Liver (tissue), 3 donors: ENCODE measurements around the gene LEMD3.

ENCODE experiments used
- CTCF ChIP-seq: fragments of 150-350 bp; IDR thresholded peaks from 2 replicates; pipeline ENCODE4 v1.5.1; 2017; ENCODE audit warnings: improper control_type of control experiment, low read depth, low read length; ENCODE audit not compliant: missing input control
- EGR1 ChIP-seq, 2 donors: IDR thresholded peaks; 2 replicates each; pipeline ENCODE4 v1.6.1; 2016 to 2018; ENCODE audit warnings: antibody characterized with exemption in 2 of 2, low read depth in 2 of 2
- GABPA ChIP-seq, 2 donors: IDR thresholded peaks in 1 of 2; conservative IDR thresholded peaks in 1 of 2; 2 replicates each; pipeline ENCODE4 v1.6.1; 2016; ENCODE audit warnings: antibody characterized with exemption in 2 of 2, mild to moderate bottlenecking in 1 of 2, moderate library complexity in 1 of 2
- HNF4A ChIP-seq, 2 donors: conservative IDR thresholded peaks; 2 replicates each; pipeline ENCODE4 v1.6.1; 2016; ENCODE audit warnings: antibody characterized with exemption in 2 of 2, mild to moderate bottlenecking in 2 of 2
- JUND ChIP-seq, 2 donors: IDR thresholded peaks; 2 replicates each; pipeline ENCODE4 v1.6.1; 2016; ENCODE audit warnings: antibody characterized with exemption in 2 of 2
- NR2F2 ChIP-seq: IDR thresholded peaks from 2 replicates; pipeline ENCODE4 v1.6.1; 2016; ENCODE audit warnings: antibody characterized with exemption
- RAD21 ChIP-seq, 2 donors: IDR thresholded peaks; 2 replicates each; pipeline ENCODE4 v1.6.1; 2016; ENCODE audit warnings: antibody characterized with exemption in 2 of 2, mild to moderate bottlenecking in 2 of 2
- SP1 ChIP-seq: IDR thresholded peaks from 2 replicates; pipeline ENCODE4 v1.6.1; 2018; ENCODE audit warnings: antibody characterized with exemption, mild to moderate bottlenecking
- TAF1 ChIP-seq: conservative IDR thresholded peaks from 2 replicates; pipeline ENCODE4 v1.6.1; 2016; ENCODE audit warnings: antibody characterized with exemption, mild to moderate bottlenecking
- YY1 ChIP-seq: IDR thresholded peaks from 2 replicates; pipeline ENCODE4 v1.6.1; 2016; ENCODE audit warnings: antibody characterized with exemption, mild to moderate bottlenecking
- ZBTB33 ChIP-seq: IDR thresholded peaks from 2 replicates; pipeline ENCODE4 v1.6.1; 2016; ENCODE audit warnings: antibody characterized with exemption
- TF ChIP-seq, protein P1 (sequence below): IDR thresholded peaks from 2 replicates; pipeline ENCODE4 v1.6.1; 2016; ENCODE audit warnings: antibody characterized with exemption, mild to moderate bottlenecking
- TF ChIP-seq, protein P2 (sequence below): IDR thresholded peaks from 2 replicates; pipeline ENCODE4 v1.6.1; 2016; ENCODE audit warnings: antibody characterized with exemption
- TF ChIP-seq, protein P3 (sequence below): IDR thresholded peaks from 2 replicates; pipeline ENCODE4 v1.6.1; 2016; ENCODE audit warnings: antibody characterized with exemption
- donor health status: healthy.
- donor health status: healthy.

DNA sequence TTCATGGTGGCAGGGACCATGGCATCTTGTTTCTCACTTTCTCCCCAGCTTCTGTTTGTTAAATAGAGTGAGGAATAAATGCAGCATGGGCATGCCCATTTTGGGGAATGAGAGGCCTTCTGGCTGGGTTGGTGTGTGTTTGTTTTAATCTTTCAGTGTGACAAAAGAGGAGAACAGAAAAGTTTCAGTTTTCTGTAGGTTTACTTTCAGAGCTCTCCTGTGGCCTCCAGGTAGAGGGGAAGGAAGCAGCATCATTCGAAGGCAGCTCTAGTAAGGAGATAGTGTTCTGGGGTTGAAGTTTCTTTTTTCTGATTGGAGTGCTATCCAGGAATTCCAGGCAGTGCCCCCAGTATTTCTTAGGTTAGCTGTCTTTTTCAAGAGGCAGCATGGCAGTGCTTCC is 124.4 kb downstream of the LEMD3 start:
- TF ChIP-seq NR2F2, result no peak
- TF ChIP-seq CTCF, result no peak
- TF ChIP-seq, protein P1, sequence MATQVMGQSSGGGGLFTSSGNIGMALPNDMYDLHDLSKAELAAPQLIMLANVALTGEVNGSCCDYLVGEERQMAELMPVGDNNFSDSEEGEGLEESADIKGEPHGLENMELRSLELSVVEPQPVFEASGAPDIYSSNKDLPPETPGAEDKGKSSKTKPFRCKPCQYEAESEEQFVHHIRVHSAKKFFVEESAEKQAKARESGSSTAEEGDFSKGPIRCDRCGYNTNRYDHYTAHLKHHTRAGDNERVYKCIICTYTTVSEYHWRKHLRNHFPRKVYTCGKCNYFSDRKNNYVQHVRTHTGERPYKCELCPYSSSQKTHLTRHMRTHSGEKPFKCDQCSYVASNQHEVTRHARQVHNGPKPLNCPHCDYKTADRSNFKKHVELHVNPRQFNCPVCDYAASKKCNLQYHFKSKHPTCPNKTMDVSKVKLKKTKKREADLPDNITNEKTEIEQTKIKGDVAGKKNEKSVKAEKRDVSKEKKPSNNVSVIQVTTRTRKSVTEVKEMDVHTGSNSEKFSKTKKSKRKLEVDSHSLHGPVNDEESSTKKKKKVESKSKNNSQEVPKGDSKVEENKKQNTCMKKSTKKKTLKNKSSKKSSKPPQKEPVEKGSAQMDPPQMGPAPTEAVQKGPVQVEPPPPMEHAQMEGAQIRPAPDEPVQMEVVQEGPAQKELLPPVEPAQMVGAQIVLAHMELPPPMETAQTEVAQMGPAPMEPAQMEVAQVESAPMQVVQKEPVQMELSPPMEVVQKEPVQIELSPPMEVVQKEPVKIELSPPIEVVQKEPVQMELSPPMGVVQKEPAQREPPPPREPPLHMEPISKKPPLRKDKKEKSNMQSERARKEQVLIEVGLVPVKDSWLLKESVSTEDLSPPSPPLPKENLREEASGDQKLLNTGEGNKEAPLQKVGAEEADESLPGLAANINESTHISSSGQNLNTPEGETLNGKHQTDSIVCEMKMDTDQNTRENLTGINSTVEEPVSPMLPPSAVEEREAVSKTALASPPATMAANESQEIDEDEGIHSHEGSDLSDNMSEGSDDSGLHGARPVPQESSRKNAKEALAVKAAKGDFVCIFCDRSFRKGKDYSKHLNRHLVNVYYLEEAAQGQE, result no peak
- TF ChIP-seq, protein P2, sequence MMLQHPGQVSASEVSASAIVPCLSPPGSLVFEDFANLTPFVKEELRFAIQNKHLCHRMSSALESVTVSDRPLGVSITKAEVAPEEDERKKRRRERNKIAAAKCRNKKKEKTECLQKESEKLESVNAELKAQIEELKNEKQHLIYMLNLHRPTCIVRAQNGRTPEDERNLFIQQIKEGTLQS, result no peak
- TF ChIP-seq ZBTB33, result no peak
- TF ChIP-seq, protein P3, sequence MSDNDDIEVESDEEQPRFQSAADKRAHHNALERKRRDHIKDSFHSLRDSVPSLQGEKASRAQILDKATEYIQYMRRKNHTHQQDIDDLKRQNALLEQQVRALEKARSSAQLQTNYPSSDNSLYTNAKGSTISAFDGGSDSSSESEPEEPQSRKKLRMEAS, result no peak
- no peak for TF ChIP-seq EGR1 (IDR thresholded peaks at IDR 0.05; ENCODE audit: low read depth in 2 of 2)
- TF ChIP-seq RAD21 (IDR thresholded peaks at IDR 0.05), result no peak
- no peak for TF ChIP-seq JUND (IDR thresholded peaks at IDR 0.05)
- TF ChIP-seq GABPA (IDR thresholded peaks at IDR 0.05 in 1 of 2, conservative IDR thresholded peaks at IDR 0.05 in 1 of 2), result no peak
- no peak for TF ChIP-seq SP1
- TF ChIP-seq TAF1, result no peak
- no peak for TF ChIP-seq HNF4A (conservative IDR thresholded peaks at IDR 0.05)
- TF ChIP-seq YY1, result no peak
